GM19395 (cell line): ENCODE measurements around the gene PDE4B.
A peak's percentile ranks its signal among the peaks of the same experiment; 100 is the strongest.

Experiments
- ATAC-seq: cut with Tn5 transposase; IDR thresholded peaks from one replicate; pipeline ENCODE4 v1.9.1; 2021; ENCODE audit warnings: mild to moderate bottlenecking, moderate library complexity; ENCODE audit not compliant: unreplicated experiment

PDE4B gene

DNA sequence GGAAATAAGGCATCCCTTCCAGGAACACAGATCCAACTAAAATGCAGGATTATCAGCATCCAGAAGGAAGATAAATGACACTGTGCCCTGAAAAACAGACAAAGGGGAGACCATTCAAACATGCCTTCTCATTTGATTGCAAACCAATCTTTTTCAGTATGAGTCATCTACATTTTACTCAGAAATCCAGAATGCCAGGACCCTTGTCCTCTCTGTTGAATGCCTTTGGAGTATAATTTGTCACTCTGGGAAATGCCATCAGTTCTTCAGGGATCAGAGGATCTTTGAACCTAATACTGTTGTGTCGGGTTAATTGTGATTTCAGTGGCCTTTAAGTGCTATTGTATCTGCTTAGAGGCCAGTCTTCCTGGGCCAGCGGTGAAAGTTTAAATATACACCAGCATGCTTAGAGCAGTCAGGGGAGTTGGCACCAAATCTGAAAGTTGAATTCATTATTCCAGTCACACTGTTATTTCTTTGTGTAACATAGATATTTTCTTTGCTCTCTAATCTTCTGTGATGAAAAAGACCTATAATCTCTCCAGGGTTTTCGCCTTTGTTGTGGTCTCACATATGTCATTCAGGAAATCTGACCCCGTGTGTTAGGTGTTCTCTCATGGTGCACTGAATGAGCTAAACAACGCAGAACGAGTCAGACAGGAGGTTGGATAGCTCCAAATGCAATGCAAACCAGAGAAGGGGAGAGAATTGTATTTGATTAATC, 376.4 kb downstream of the PDE4B start:
- peak; percentile 38 for ATAC-seq

DNA sequence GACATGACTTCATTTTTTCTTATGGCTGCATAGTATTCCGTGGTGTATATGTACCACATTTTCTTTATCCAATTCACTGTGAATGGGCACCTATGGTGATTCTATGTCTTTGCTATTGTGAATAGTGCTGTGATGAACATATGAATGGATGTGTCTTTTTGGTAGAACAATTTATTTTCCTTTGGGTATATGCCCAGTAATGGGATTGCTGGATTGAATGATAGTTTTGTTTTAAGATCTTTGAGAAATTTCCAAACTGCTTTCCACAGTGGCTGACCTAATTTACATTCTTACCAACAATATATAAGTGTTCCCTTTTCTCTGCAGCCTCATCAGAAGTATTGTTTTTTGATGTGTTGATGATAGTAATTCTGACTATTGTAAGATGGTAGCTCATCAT, 379.6 kb downstream of the PDE4B start:
- ATAC-seq: no peak

DNA sequence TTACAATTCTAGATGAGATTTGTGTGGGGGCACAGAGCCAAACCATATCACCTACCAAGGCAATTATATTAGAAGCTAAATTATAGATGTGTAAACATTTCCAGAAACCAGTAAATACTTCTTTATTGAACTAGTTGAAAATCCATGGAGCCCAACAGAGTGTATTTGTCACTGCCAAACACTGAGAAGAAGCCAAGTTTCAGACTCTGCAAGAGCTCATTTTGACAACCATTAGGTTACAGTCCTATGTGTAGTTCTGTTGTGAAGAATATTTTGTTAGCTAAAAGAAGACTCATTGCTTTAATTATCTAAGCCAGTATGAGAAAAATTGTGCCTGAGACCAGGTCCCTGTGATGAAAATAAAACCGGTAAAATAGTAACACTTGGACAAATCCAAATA, 382.4 kb downstream of the PDE4B start:
- ATAC-seq: no peak

DNA sequence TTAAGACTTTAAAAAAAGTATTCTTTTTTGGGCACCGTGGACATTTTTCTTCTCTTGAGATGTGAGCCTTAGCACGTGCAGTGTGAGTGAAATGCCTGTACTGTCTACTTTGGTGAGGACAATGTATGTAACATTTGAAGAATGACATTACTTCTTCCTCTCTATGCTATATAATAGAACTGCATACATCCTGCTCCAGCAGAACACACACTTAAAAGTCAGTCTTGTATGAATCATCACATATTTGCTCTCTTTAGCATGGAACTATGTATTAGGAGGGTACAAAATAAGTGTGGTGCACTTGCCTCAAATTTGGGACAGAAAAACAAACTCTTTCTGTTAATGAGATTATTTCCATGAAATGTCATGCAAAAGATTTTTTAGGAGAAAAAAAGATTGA, 382.9 kb downstream of the PDE4B start:
- ATAC-seq: no peak

DNA sequence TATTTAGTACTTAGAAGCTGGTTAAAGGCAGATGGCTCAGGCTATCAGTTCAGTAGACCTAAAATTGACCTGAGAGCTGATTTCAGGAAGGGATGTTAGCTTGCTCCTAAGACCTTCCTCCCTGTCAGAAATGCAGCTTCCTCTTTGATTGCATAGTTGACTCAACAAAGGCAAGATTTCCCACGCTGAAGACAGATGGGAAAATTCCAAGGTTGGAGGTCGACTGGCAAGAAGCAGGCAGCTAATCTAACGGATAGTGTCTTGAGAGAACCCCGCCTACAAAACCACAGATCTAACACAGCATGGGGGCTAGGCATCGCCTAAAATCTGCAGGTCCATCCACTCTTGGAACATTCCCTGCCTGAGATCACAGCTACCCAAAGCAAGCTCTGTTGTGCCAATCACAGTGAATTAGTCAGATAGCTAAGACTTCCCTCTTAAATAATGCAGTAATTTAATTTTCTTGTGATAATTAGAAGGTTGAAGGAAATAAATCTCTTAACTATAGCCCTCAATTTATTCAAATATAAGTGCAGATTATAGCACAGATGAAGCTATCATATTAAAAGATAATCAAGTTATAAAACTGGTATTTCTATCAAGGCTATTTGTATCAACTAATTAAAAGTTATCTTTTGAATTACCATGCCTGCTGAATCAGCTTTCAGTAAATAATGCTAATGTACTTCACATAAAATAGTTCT, 383.5 kb downstream of the PDE4B start:
- no peak for ATAC-seq

DNA sequence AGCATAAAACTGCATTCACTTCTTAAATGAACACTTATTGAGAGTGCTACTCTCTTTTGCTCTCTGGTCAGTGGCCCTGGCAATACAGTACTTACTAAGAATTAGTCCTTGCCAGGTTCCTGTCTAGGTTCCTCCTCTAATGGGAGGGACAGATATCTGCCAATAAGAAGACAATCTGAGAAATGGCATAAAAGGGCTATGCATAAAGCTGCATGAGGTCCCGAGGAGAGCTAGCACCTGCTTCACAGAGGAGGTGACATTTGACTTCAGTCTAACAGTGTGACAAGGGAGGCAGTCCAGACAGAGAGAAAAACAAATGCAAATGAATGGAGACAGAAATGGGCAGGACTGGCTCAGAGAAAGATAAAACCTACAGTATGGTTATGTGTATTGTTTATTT, 384.1 kb downstream of the PDE4B start:
- ATAC-seq: no peak

DNA sequence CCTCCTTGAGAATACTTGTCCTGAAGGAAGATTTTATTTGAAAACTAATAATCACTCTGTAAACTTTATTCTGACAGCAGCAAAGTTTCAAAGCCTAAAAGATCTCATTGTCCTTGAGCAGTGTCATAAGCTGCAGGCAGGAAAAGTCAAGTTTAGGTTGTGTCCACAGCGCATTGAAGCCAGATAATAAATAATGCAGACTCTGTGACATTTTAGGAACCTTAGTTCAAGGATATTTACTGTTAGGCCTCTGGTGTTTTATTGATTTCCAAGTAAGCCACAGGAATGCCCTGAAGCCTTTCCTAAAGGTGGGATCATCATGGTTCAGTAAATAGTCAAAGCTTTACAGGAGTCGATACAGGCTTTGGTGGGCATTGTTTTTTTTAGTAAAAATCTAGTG, 384.8 kb downstream of the PDE4B start:
- ATAC-seq: no peak

DNA sequence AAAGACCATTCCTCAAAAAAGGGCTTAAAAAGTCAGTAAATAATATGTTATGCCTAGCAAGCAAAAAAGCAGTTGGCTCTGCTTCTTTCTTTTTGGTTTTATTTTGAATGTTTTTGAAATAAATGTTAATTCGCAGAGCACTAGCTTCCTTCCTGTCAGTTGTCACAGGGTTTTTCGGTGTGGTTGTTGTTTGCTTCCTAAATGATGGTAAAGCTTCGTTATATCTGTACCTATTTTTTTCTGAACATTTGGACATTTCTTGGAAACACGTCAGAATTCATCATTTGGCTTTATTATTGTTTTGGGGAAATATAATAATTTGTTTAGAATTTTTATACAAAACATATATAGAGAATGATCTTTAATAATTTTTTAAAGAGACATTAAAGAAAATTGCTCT, 389.3 kb downstream of the PDE4B start:
- no peak for ATAC-seq

DNA sequence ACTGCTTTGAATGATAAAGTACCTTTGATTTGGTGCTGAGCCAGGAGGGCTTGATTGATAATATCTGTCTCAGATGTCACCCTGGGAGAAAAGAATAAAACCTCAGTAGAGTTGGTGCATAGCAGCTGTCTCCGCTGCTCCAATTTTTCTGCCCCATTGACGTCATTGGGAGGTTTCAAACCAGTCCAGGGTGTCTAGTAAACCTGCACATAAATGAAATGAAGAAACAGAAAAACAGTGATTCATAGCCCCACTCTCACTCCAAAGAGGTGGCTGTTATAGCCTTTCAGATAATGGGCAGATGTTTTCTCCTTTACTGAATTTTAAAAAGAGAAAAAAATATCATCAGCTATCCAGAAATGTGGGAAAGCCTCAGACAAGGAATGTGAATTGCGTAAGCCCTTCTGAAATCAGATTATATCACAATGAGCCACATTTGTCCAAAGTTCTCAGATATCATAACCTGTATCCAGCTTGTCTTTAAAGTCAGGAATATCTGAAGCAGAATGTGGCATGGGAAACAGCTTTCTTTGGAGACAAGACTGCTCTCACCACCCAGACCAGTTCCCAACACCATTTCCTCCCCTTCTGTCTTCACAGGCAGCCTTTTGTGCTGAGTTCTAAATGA, 390.0 kb downstream of the PDE4B start:
- ATAC-seq: no peak

DNA sequence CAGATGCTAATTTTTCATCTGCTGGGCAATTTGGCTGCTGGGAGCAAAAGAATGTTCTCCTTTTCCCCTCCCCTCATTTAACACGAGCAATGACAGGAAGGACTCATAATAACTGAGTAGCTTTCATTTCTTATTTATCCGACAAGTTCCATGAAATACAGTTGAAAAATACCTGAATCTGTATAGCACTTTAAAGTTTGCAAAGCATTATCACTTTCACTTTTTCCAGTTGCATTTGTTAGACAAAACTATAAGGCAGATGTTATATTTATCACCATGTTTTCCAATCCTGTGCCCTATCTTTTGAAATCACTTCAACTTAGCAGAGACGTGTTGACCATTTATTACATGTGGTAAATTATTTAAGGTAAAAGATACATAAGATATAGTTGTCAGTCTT, 390.7 kb downstream of the PDE4B start:
- no peak for ATAC-seq

DNA sequence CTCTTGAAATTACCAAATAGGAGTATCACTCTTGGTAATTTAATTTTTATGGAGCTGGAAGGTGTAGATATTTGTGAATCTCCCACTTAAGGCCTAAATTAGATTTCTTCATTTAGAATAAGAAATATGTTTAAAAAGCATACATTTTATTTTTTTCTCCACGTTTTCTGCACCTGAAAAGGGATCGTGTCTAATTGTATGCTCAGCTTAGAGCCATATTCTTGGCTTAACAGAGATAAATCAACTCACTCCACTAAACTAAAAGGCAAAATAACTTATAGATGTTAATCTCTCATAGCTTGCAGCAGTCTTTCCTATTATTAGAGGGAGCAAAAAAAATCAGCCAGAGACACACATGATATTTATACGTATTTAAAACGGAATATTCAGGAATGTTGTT, 404.4 kb downstream of the PDE4B start:
- ATAC-seq: no peak

DNA sequence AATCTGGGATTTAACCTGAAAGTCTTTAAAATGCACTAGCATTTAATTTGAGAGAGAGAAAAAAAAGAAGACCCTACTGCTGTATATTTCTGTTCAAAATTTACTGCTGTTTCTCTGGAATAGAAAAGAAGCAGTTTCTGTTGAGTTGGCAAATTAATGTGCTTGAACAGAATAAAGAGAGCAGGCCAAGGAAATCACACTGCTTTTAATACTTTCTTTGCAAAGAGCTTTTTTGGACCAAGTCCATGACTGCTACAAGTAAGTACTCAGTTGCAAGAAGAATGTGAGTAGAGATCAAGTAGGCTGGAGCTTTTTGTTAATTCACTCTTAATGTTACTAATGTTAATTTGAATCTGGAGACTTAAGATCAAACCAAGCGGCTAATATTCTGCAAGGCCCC, 405.1 kb downstream of the PDE4B start:
- no peak for ATAC-seq

DNA sequence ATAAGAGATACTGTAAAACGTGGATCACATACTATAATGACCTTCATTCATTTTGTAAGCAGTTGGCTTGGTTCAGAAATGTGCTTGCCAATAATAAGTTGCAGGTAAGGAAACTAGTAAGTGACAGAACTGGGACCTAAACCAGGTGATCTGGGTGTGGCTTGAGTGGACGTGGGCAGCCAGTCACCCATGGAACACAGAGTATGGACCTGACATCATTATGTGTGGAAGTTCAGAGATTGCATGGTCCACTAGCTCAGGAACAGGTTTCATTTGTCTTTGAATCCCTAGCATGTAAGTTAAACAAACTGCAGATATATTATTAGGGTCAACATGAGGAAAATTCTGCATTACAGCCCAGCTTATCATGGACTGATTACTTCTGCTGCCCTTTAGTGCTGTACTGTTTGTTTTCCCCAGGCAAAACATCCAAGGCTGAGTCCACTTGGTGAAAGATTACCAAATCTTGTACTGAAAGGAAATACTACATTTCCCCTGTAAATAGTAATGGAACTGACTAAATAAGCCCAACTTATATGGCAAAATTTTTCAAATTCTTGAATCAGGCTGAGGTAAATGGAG, 414.0 kb downstream of the PDE4B start:
- no peak for ATAC-seq

DNA sequence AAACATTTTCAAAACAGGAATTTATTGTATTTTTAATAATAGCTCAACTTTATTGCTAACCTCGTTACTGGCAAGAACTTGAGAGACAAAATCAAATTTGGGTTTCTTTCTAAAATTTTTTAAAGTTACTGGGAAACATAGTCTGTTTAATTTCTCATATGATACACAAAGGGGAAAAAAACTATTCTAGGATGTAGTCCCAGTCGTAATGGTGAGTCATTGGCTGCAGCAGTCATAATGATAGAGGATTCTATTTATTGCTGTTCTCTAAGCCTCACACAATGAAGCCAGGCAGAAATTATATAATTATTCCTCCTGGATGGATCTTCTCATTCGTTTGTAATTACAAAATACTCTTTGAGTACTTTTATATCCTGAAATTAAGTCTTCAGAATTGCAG, 414.8 kb downstream of the PDE4B start:
- no peak for ATAC-seq

DNA sequence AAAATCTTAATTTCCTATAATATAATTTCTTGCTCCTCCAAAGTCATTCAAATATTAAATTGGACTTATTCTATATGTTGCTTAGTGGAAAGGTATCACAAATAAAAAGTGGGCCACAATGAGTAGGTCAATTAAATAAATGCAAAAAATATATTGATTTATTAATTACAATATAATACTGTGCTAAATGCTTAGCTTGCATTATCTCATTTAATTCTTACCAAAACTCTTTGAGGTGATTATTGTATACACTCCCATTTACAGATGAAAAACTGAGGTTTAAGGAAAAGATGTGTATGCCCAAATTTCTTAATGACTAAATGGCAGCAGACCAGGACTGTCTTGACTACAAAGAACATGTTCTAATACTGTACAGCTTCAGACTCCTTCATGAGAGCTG, 415.9 kb downstream of the PDE4B start:
- ATAC-seq: no peak

DNA sequence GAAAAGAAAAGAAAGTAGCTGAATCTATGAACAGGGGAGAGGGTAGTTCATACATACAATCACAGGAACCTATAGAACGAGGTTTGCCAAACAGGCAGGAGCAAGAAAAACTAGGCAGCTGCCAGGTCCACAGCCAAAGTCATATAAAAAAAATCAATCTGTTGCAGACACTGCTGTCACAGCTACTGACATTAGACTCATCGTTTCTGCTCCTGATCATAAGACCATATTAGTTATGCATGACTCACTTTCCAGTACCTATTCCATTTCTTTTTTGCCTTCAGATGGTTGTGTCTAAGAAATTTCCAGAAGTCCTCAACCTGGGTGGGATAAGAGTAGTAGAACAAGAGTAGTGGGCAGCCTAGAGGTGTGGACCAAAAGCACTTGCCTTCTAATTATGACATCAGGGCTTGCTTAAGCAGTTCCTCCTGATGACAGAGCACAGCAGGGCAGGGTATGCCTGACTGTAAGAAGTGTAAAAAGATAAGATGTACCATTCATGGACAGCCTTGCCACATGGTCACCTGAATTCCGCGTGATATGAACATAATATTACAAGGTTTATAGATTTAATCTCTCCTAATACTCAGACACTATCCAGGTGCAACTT, 418.0 kb downstream of the PDE4B start:
- no peak for ATAC-seq

DNA sequence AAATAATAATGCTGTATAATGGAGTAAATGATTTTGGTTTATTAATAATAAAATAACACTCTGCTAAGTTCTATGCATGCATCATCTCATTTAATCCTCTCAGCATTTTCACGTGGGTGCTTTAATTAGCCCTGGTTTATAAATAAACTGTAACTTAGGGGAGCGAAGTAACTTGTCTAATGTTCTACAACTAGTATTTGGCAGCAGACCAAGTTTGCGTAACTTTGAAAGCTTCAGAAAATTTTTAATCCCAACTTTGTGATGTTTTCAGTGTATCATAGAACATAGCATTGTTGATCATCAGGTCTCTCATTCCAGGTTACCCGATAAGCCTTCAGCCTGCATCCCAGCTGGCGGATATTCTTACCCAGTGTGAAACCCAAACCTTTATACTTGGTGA, 418.8 kb downstream of the PDE4B start:
- ATAC-seq: no peak

DNA sequence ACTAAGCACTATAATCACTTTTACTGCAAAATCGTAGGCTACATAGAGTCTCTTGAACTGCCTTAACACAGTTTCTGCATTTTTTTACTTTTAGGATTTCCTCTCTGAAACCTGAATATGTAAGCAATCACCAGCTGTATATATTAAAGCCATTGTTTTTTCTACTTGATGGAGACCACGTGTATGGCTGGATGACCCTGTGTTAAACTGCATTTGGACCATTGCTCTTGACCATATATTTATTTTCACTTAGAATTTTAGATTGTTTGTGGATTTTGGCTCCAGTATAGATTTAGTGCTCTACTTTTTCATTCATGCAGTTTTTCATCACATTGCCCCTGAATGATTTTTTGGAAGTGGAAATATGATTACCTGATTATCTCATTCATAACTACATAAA, 420.8 kb downstream of the PDE4B start:
- ATAC-seq: no peak

DNA sequence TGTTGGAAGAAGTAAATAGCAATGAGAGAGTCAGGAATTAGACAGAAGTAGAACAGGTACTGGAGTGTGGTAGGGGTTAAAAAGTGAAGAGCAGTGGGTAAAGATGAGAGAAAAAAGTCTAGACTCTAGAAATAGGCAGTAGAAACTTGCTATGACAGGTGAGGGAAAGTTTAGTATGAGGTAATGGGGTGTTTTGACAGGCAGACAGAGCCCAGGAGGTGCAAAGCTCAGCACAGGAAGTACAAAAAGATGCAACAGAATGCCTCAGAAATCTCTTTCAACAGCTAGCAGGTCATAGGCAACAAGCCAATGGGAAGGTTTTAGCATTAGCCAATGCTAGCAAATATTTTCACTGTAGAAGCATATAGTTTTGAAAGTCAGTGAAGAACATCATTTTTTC, 422.2 kb downstream of the PDE4B start:
- ATAC-seq: peak; percentile 51

DNA sequence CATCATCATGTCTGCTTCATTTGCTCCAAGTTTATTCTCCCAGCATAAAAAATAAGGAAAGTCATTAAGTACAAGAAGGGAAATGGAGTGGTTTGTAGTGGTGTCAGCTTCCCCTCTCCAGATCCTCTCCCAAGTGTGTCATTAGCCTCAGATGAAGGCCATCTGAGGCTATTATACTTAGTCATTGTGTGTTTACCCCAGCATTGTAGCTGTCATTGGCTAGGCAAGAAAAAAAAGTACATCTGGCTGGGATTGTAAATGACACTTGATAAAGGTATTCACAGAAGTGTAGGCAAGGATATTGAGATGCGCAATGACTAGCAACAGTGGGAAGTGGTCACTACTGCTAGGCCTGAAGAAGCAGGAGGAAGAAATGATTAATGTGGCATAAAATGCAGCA, 424.3 kb downstream of the PDE4B start:
- ATAC-seq: no peak

DNA sequence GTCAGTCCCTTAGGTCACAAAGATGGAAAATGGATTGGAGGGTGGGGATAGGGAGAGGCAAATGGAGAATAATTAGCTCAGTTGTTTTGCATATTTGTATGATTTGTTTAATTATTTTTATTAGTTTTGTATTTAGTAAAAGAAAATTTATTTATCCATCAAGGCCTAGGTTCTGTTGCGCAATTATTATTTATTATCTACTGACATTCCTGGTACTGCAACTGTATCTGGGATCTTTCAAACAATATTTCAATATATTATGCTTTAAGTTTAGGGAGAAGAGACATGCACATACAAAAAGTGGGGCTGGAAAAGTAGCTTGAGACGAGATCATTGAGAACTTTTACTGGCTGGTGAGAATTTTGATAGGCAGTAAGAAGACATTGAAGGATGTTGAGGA, 424.9 kb downstream of the PDE4B start:
- no peak for ATAC-seq

DNA sequence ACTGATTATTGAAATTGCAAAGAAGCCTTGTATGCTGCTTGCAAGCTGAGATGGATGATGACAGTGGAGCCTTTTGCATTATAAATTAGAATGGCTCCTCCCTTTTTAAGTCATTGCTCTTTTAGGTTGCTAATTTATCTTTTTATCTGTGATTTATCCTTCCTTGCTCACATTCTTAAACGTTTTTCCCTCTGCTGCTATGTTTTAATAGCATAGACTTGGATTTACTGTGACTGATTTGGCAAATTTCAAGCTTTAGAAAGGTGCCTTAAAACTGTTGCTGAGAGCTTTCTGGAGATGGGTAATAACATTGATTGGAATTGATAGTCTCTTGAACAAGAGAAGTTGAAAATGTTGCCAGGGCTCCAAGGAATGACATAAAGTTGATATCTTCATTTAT, 427.8 kb downstream of the PDE4B start:
- ATAC-seq: no peak
